Measurements from ENCODE around the gene FSTL5. TPM values are rescaled to one million over a fixed set of nuclear protein-coding genes. Genes with fewer than 3 reads are reported as not detected.

The FSTL5 gene
- total and polyA plus RNA-seq, 2 experiments from 2014 or later = not detected

DNA sequence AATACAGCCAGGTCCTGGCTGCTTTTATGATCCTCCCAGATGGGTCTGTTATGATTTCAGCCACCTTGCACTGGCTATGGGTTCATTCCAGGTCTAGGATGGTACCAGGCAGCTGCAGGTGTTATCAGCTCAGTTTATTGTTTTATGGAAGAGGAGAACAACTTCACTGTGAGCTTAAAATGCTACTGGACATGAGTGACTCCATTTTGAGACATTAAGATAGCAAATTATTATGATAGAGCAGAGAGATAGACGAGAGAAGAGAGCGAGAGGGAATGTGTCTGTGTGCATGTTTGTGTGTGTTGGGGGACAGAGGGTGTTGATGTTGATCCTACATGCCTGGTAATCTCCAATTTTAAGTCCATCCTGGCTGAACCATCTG, 820.2 kb downstream of the FSTL5 start:
- Histone ChIP-seq H4K20me1 (ENCODE audit: insufficient read depth) (no peaks in the 10 kb centered on the region), H3K9me2 (ENCODE audit: insufficient read depth) (no peaks in the 10 kb centered on the region), H3K4me2 (ENCODE audit: unreplicated experiment) (no peak overlapping the region), H3K9me3 (ENCODE audit: low read depth) (no peaks in the 10 kb centered on the region), H3K36me3 (ENCODE audit: low read depth) (no peaks in the 10 kb centered on the region), H3K4me3 (no peak overlapping the region), H3K79me2 (ENCODE audit: insufficient read depth) (no peaks in the 10 kb centered on the region), H3K9ac (no peak overlapping the region), H3F3A (ENCODE audit: insufficient read depth) (no peaks in the 10 kb centered on the region), H3K4me1 (ENCODE audit: insufficient read depth) (no peaks in the 10 kb centered on the region), H3K27ac (no peak overlapping the region), H3K27me3 (replicated peaks; ENCODE audit: insufficient read depth) (no peaks in the 10 kb centered on the region), H2AFZ (no peak overlapping the region)
- WGBS, 2 experiments (ENCODE audit: low coverage in 1 of 2, low lambda C conversion rate in 2 of 2, missing lambda C conversion rate in 2 of 2) = 50 to 55% methylated on average over 2 of the region's 2 CpGs
- TF ChIP-seq EZH2 (IDR thresholded peaks at IDR 0.05; ENCODE audit: insufficient read depth, poor library complexity, severe bottlenecking) (no peak), EZH2phosphoT487 (IDR thresholded peaks at IDR 0.05; ENCODE audit: insufficient read depth, low read depth) (no peak)
- no peak for DNase-seq
- in situ Hi-C loops (cut with MboI) = no loop called here

- no peak overlapping the region for H3K4me2 ChIP-seq (ENCODE audit: unreplicated experiment)
- H3K9ac ChIP-seq = no peak overlapping the region
- H3K27ac ChIP-seq = no peak overlapping the region
- DNase-seq = no peak
- WGBS, 2 experiments (ENCODE audit: low coverage in 1 of 2, low lambda C conversion rate in 2 of 2, missing lambda C conversion rate in 2 of 2) = 13 to 20% methylated on average over 6 of the region's 6 CpGs
- no peaks in the 10 kb centered on the region for H3K4me1 ChIP-seq (ENCODE audit: insufficient read depth)
- H3K9me2 ChIP-seq (ENCODE audit: insufficient read depth) = no peaks in the 10 kb centered on the region
- H3K27me3 ChIP-seq (replicated peaks; ENCODE audit: insufficient read depth) = no peaks in the 10 kb centered on the region
- H3K79me2 ChIP-seq (ENCODE audit: insufficient read depth) = no peaks in the 10 kb centered on the region
- no peaks in the 10 kb centered on the region for H4K20me1 ChIP-seq (ENCODE audit: insufficient read depth)
- no peak overlapping the region for H3K4me3 ChIP-seq
- TF ChIP-seq EZH2phosphoT487 (IDR thresholded peaks at IDR 0.05; ENCODE audit: insufficient read depth, low read depth) (no peak), EZH2 (IDR thresholded peaks at IDR 0.05; ENCODE audit: insufficient read depth, poor library complexity, severe bottlenecking) (no peak)
- no peak overlapping the region for H2AFZ ChIP-seq
- H3K9me3 ChIP-seq (ENCODE audit: low read depth) = no peaks in the 10 kb centered on the region
- in situ Hi-C loops (cut with MboI) = no loop called here
- no peaks in the 10 kb centered on the region for H3K36me3 ChIP-seq (ENCODE audit: low read depth)
- H3F3A ChIP-seq (ENCODE audit: insufficient read depth) = no peaks in the 10 kb centered on the region
Observed at GRCh38 chr4:161342881-161343568, 820.8 kb downstream of the FSTL5 start.

DNA sequence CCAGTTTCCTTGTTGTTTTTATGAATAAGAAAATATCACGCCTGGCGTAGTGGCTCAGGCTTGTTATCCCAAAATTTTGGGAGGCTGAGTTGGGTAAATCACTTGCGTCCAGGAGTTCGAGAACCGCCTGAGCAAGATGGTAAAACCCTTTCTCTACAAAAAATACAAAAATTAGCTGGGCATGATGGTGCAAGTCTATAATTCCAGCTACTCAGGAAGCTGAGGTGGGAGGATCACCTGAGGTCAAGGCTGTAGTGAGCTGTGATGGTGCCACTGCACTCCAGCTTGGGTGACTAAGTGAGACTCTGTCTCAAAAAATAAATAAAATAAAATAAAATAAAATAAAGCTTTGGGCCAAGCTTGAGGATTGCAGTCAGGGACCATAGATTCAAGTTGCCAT, 827.2 kb downstream of the FSTL5 start:
- no peak overlapping the region for H3K4me3 ChIP-seq
- no peaks in the 10 kb centered on the region for H3K79me2 ChIP-seq (ENCODE audit: insufficient read depth)
- no peaks in the 10 kb centered on the region for H4K20me1 ChIP-seq (ENCODE audit: insufficient read depth)
- in situ Hi-C loops (cut with MboI) = no loop called here
- no peaks in the 10 kb centered on the region for H3K36me3 ChIP-seq (ENCODE audit: low read depth)
- TF ChIP-seq EZH2phosphoT487 (IDR thresholded peaks at IDR 0.05; ENCODE audit: insufficient read depth, low read depth) = no peak
- TF ChIP-seq EZH2 (IDR thresholded peaks at IDR 0.05; ENCODE audit: insufficient read depth, poor library complexity, severe bottlenecking) = no peak
- no peaks in the 10 kb centered on the region for H3F3A ChIP-seq (ENCODE audit: insufficient read depth)
- WGBS, 2 experiments (ENCODE audit: low coverage in 1 of 2, low lambda C conversion rate in 2 of 2, missing lambda C conversion rate in 2 of 2) = 18 to 21% methylated on average over 5 of the region's 5 CpGs
- H3K4me2 ChIP-seq (ENCODE audit: unreplicated experiment) = no peak overlapping the region
- no peaks in the 10 kb centered on the region for H3K27me3 ChIP-seq (replicated peaks; ENCODE audit: insufficient read depth)
- H3K9me3 ChIP-seq (ENCODE audit: low read depth) = no peaks in the 10 kb centered on the region
- no peak overlapping the region for H3K27ac ChIP-seq
- H3K9ac ChIP-seq = no peak overlapping the region
- H3K4me1 ChIP-seq (ENCODE audit: insufficient read depth) = no peaks in the 10 kb centered on the region
- no peaks in the 10 kb centered on the region for H3K9me2 ChIP-seq (ENCODE audit: insufficient read depth)
- DNase-seq = no peak
- no peak overlapping the region for H2AFZ ChIP-seq

DNA sequence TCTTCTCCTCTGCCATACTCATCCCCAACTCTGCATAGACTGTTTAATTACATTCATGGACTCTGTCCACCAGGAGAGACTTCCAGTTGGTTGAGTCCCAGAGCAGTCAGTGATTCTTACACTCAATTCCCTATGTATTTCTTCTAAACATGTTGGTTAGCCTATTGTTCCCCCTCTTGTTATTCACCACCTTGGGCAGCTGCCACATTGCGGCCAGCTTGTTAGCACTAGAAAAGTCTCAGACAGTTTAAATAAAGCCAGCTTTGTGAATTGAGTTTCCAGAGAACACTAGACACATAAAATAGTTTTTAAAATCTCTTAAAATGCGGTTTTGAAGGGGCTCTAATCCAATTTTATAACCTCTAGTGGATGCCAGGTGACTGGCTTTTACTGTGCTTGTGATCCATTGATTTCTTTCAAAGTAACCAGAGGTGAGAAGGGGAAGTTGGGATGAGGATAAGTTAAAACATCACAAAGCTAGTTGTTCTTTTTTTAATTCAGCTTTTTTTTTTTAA, 827.7 kb downstream of the FSTL5 start:
- Histone ChIP-seq H3K9me2 (ENCODE audit: insufficient read depth) (no peaks in the 10 kb centered on the region), H2AFZ (no peak overlapping the region), H3K27me3 (replicated peaks; ENCODE audit: insufficient read depth) (no peaks in the 10 kb centered on the region), H3K79me2 (ENCODE audit: insufficient read depth) (no peaks in the 10 kb centered on the region), H3K36me3 (ENCODE audit: low read depth) (no peaks in the 10 kb centered on the region), H3K9me3 (ENCODE audit: low read depth) (no peaks in the 10 kb centered on the region), H3K27ac (no peak overlapping the region), H3K9ac (no peak overlapping the region), H3K4me3 (no peak overlapping the region), H4K20me1 (ENCODE audit: insufficient read depth) (no peaks in the 10 kb centered on the region), H3K4me1 (ENCODE audit: insufficient read depth) (no peaks in the 10 kb centered on the region), H3K4me2 (ENCODE audit: unreplicated experiment) (no peak overlapping the region), H3F3A (ENCODE audit: insufficient read depth) (no peaks in the 10 kb centered on the region)
- in situ Hi-C loops (cut with MboI) = no loop called here
- 0% methylated on average over 2 of the region's 2 CpGs for WGBS, 2 experiments (ENCODE audit: low coverage in 1 of 2, low lambda C conversion rate in 2 of 2, missing lambda C conversion rate in 2 of 2)
- DNase-seq = no peak
- TF ChIP-seq EZH2phosphoT487 (IDR thresholded peaks at IDR 0.05; ENCODE audit: insufficient read depth, low read depth) (no peak), EZH2 (IDR thresholded peaks at IDR 0.05; ENCODE audit: insufficient read depth, poor library complexity, severe bottlenecking) (no peak)

Data from GM23248 (cell line).